DMS79 (cell line): ENCODE results near the gene UGT2B11.
"Not testable (repeated sequence)": the region's sequence is repeated elsewhere in the genome, so short reads cannot be mapped to it uniquely, and the experiment has no call there.

Source experiments
- DNase-seq: peaks from one replicate; lab custom pipeline; 2025; lab: John Stamatoyannopoulos, UW

Gene UGT2B11

DNA sequence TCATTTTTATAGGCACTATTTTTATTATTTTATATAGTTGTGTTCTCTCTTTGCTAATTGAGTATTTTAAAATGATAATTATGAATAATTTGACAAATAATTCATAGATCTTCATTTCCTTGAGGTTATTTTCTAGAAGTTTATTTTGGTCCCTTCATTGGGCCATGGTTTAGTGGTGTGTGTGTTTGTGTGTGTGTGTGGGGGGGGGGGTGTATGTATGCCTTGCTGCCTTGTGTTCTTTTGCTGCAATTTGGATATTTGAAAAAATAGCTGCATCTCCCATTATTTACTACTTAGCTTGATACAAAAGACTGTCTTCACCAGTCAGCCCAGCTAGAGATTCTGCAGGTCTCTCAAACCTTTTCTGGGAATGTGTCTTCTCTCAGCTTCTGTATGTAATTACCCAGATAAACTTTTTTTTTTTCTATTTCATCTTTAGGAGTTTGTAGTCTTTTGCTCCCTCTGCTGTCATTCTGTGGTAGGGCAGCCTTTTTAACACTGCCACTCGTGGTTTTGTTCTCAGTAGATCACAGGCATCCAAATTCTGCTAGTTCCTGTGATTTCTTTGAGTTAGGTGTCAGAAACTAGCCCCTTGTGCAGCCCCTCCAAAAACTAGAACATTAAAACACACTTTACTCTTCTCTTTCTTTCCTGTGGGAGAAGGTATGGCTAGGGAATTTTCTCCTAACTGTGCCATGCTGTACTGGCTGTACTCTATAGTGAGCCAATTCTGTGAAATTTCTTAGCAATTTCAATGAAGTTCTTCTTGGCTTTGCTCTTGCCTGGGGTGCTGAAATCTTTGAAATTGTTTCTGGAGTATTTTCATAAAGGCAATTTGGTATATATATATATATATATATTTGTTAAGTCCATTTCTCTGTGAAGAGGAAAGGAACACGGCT, 44.1 kb downstream of the UGT2B11 start:
- not testable (repeated sequence) for DNase-seq

DNA sequence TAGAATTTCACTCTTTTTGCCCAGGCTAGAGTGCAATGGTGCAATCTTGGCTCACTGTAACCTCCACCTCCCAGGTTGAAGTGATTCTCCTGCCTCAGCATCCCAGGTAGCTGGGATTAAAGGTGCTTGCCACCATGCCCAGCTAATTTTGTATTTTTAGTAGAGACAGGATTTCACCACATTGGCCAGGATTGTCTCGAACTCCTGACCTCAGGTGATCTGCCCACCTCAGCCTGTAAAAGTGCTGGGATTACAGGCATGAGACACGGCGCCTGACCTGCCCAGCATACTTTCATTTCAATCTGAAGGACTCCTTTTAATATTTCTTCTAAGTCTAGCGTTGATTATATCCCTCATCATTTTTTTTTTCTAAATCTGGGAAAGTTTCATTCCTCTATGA, 45.4 kb downstream of the UGT2B11 start:
- DNase-seq, result not testable (repeated sequence)

DNA sequence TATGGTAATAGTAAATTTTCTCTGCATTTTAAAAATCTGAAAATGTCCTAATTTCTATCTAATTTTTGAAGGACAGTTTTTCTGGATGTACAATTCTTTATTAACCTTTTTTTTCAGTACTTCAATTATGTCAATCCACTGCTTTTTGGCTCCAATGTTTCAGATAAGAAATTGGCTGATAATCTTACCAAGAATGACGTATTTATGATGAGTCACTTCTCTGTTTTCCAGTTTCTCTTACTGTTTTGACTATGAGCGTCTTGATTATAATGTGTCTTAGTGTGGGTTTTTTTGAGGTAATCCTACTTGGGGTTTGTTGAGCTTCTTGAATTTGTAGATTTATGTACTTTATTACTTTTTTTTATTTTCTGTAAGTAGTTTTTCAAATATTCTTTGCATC, 47.2 kb downstream of the UGT2B11 start:
- no peak for DNase-seq

DNA sequence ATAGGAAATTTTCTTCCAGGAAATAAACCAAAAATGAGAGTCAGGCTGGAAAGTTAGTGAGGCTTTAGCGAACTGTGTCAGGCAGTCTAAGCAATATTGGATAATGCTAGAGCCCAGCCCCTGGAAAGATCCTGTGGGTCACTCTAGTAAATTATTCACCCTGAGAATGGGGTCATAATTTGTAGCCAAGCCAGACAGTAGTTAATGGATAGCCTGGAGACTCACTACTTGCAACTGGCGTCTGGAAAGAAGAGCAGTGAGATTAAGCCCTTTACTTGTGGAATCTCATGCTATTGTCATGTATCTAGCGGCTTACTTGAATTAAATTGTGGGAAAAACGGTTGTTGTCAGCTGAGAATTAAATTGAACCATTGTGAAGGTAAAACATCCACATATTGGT, 48.2 kb downstream of the UGT2B11 start:
- not testable (repeated sequence) for DNase-seq

DNA sequence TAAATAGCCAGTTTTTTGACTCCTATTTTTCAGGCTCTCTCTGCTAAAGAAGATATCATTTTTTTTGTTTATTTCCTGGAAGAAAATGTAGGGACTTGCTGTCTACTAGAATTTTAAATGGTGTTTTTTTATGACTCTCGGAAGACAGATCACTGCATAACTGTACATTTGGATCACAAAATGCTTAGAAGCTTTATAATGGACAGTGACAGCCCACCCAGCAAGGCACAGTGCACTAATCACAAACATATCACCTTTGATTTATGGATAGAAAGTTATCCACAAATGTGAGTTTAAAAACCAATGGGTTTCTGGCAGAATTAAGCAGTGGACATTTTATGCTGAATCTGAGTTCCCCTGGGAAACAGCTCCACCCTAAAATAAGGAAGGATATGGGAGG, 48.8 kb downstream of the UGT2B11 start:
- not testable (repeated sequence) for DNase-seq

DNA sequence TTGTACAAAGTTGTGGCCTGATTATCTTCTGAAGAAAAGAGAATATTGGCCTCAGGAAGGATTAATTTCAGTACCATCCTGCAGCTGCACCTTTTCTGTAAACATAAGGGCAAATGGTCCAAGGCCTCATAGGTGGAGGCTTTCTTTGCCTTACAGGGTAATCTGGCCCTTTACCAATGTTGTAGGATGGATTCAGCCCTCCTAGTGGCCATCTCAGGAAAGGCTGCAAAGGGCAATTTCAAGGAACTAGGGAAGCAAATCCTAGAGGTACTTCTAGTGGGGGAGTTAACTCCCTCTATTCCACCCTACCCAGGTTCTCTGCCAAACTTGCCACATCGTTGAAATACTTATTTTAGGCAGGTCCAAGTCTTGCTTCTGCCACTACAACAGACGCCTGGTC, 57.6 kb downstream of the UGT2B11 start:
- DNase-seq, result no peak

DNA sequence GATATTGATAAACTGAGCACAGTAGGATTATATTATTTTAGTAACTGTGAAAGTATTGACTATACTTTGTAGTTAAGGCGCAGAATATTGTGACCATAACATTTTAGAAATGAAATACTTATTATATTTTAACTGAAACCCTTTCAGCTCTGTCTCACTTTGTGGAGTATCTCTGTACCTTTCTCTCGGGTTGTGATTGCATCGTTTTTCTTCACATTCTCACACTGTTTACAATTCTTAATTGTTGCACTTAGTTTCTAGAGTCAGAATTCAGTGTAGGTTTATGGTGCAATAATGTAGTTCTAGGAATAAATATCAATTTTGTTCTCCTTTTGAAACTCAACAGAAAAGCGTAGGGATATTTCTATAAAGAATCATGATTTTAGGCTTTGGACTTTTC, 60.5 kb downstream of the UGT2B11 start:
- DNase-seq, result no peak
